Hematopoietic multipotent progenitor cell treated with erythropoietin and hydrocortisone succinate and interleukin-3 and kit ligand, for 15 days (in vitro differentiated cells): ENCODE results near the gene FRAT2.
"Not testable (repeated sequence)": the region's sequence is repeated elsewhere in the genome, so short reads cannot be mapped to it uniquely, and the experiment has no call there.

ENCODE experiments used
- DNase-seq: peaks from one replicate; pipeline ENCODE4 v3.0.0-alpha.2; 2015; ENCODE audit warnings: low spot score

The FRAT2 gene

GRCh38 chr10:97290576-97291356, 43.8 kb downstream of the FRAT2 start:
- DNase-seq: not testable (repeated sequence)

DNA sequence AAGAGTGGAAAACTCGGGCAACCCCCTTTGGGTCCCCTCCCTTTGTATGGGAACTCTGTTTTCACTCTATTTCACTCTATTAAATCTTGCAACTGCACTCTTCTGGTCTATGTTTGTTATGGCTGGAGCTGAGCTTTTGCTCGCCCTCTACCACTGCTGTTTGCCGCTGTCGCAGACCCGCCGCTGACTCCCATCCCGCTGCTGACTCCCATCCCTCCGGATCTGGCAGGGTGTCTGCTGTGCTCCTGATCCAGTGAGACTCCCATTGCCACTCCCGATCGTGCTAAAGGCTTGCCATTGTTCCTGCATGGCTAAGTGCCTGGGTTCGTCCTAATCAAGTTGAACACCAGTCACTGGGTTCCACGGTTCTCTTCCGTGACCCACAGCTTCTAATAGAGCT, 44.5 kb downstream of the FRAT2 start:
- not testable (repeated sequence) for DNase-seq
